A549 (cell line): Measurements from ENCODE around the gene FCRL2.

ENCODE experiments used
- CEBPB ChIP-seq, 2 experiments: fragments of >200 bp in 1 of 2; sonication (Bioruptor Twin) in 1 of 2; formaldehyde crosslinking in 1 of 2; IDR thresholded peaks; 2 replicates each; pipeline ENCODE4 v1.6.1; 2012 to 2016
- CTCF ChIP-seq: fragments of >200 bp; sonication (Bioruptor Twin); formaldehyde crosslinking; IDR thresholded peaks from 3 replicates; pipeline ENCODE4 v1.5.1; 2016
- KDM1A ChIP-seq: fragments of 200-600 bp; sonication (generic); IDR thresholded peaks from 2 replicates; pipeline ENCODE4 v1.6.1; 2016; ENCODE audit warnings: low read depth, mild to moderate bottlenecking
- MAX ChIP-seq: IDR thresholded peaks from 2 replicates; pipeline ENCODE4 v1.6.1; 2012

- no peak for TF ChIP-seq KDM1A
- TF ChIP-seq CTCF, result no peak
- TF ChIP-seq CEBPB (IDR thresholded peaks at IDR 0.05), result no peak
- TF ChIP-seq MAX, result no peak
Observed at GRCh38 chr1:157820299-157820698, 43.4 kb upstream of the FCRL2 start.
